NT2/D1 (cell line): Measurements from ENCODE around the gene GPI.

Experiments
- DNase-seq: peaks from one replicate; pipeline ENCODE4 v3.0.0-alpha.2; 2011; ENCODE audit warnings: low read depth, low spot score
- H3K27me3 ChIP-seq: 2 replicates; pipeline ENCODE4 v1.6.0; 2011; ENCODE audit warnings: mild to moderate bottlenecking; ENCODE audit not compliant: insufficient read length, insufficient read depth
- H3K36me3 ChIP-seq: 2 replicates; pipeline ENCODE4 v1.6.1; 2011; ENCODE audit warnings: mild to moderate bottlenecking, low read length, mixed read lengths; ENCODE audit not compliant: insufficient read depth, insufficient read length
- H3K4me1 ChIP-seq: 2 replicates; pipeline ENCODE4 v1.5.1; 2011; ENCODE audit not compliant: insufficient read depth, insufficient read length
- H3K4me3 ChIP-seq: 2 replicates; pipeline ENCODE4 v1.5.1; 2011; ENCODE audit warnings: low read depth; ENCODE audit not compliant: insufficient read length
- H3K9ac ChIP-seq: 2 replicates; pipeline ENCODE4 v1.6.0; 2011; ENCODE audit warnings: low read depth; ENCODE audit not compliant: insufficient read length
- H3K9me3 ChIP-seq: 2 replicates; pipeline ENCODE4 v1.5.1; 2011; ENCODE audit warnings: mild to moderate bottlenecking, low read length; ENCODE audit not compliant: insufficient read depth
- SUZ12 ChIP-seq: IDR thresholded peaks from 2 replicates; pipeline ENCODE4 v1.6.1; 2011; ENCODE audit not compliant: insufficient read length, insufficient read depth; ENCODE audit errors: extremely low read depth
- YY1 ChIP-seq: IDR thresholded peaks from 2 replicates; pipeline ENCODE4 v1.6.1; 2011; ENCODE audit not compliant: insufficient read length, insufficient read depth
- ZNF274 ChIP-seq: IDR thresholded peaks from 2 replicates; pipeline ENCODE4 v1.6.1; 2011; ENCODE audit warnings: mild to moderate bottlenecking, low read depth, low read length

The GPI gene

DNA sequence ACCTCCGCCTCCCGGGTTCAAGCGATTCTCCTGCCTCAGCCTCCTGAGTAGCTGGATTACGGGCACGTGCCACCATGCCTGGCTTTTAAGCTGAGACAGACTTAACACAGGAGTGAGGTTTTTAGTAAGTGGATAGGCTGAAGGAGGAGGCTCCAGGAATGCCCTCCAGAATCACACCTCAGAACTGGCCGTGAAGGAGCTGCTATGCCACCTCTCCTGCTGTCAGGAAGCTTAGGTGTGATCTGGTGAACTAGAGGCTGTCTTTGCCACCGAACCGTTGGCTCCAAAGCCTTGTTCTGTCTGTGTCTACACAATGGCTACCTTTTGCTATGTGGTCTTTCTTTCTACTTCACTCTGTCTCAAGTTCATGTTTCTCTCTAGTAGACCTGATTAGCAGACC is 43.4 kb downstream of the GPI start:
- H3K36me3 ChIP-seq = peaks cover 25% of the 10 kb centered on the region
- TF ChIP-seq ZNF274 (no peak), YY1 (no peak), SUZ12 (no peak)
- H3K27me3 ChIP-seq = no peaks in the 10 kb centered on the region
- no peak overlapping the region for H3K4me3 ChIP-seq
- no peaks in the 10 kb centered on the region for H3K4me1 ChIP-seq
- H3K9ac ChIP-seq = no peak overlapping the region
- no peaks in the 10 kb centered on the region for H3K9me3 ChIP-seq
- DNase-seq = no peak

DNA sequence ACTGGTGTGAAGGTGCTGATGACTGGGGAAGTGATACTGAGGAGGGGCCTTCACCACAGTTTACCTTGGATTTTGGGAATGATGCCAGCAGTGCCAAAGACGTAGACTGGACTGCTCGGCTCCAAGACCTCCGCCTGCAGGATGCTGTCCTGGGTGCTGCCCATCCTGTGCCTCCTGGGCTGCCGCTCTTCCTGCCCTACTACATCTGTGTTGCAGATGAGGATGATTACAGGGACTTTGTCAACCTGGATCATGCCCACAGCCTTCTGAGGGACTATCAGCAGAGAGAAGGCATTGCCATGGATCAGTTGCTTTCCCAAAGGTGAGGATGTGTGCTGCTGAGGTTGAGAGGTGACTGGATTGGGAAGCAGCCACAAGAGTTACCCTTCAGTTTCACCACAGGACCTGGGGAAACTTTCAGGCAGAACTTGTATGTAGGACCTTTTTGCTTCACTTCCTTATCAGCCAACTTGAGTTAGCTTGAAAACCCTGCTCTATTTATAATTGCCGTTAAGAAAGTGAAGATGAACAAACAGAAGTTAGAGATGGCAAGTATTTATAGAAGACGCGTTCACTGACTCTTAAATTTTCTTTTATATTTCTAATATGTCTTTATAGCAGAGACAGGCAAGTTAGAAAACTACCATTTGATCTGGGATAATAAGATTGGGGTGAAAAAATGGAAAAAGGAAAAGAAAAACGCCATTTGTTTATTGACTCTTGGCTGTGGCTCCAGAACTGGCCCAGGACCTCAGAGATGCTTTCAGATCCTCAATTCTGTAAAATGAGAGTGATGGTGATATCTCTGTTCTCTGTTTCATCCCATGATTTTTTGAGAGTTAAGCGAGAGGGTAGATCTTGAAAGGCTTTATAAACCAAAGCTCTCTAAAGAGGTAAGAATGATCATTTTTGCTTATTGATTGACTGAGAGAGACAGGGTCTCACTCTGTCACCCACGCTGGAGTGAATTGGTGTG is 44.5 kb downstream of the GPI start:
- no peaks in the 10 kb centered on the region for H3K4me1 ChIP-seq
- H3K4me3 ChIP-seq = no peak overlapping the region
- no peaks in the 10 kb centered on the region for H3K27me3 ChIP-seq
- no peaks in the 10 kb centered on the region for H3K9me3 ChIP-seq
- peaks cover 33% of the 10 kb centered on the region for H3K36me3 ChIP-seq
- no peak overlapping the region for H3K9ac ChIP-seq
- no peak for DNase-seq
- TF ChIP-seq YY1 = no peak
- no peak for TF ChIP-seq SUZ12
- no peak for TF ChIP-seq ZNF274

DNA sequence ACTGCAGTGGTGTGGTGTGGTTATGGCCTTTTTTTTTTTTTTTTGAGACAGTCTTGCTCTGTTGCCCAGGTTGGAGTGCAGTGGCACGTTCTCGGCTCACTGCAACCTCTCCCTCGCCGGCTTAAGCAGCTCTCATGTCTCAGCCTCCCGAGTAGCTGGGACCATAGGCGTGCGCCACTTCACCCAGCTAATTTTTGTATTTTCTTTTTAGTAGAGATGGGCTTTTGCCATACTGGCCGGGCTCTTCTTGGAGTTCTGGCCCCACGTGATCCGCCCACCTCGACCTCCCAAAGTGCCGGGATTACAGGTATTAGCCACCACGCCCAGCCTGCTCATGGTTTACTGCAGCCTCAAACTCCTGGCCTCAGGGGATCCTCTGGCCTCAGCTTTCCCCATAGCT is 46.2 kb downstream of the GPI start:
- Histone ChIP-seq H3K9me3 (no peaks in the 10 kb centered on the region), H3K4me1 (no peaks in the 10 kb centered on the region), H3K36me3 (peaks cover 46% of the 10 kb centered on the region), H3K9ac (no peak overlapping the region), H3K4me3 (no peak overlapping the region), H3K27me3 (no peaks in the 10 kb centered on the region)
- TF ChIP-seq YY1 (no peak), ZNF274 (no peak), SUZ12 (no peak)
- DNase-seq = no peak

DNA sequence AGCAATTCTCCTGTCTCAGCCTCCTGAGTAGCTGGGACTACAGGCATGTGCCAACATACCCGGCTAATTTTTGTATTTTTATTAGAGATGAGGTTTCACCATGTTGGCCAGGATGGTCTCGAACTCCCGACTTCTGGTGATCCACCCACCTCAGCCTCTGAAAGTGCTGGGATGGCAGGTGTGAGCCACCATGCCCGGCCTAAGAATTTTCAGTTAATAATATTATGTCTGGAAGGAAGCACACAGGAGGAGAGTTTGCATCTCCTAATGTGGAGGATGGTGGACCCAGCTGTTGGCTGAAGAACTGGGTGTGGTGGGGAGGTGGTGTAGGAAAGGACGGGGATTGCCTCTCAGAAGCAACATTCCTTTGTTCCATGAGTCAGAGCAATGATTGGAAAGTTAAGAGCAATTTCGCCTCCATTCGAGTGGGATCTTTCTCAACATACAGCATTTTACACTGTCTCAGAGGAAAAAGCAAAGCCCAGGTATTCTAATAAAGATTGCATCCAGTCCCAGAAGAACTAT is 51.1 kb downstream of the GPI start:
- Histone ChIP-seq H3K9ac (no peak overlapping the region), H3K4me3 (no peak overlapping the region), H3K4me1 (no peaks in the 10 kb centered on the region), H3K36me3 (peaks cover 39% of the 10 kb centered on the region), H3K27me3 (no peaks in the 10 kb centered on the region), H3K9me3 (no peaks in the 10 kb centered on the region)
- DNase-seq = no peak
- TF ChIP-seq YY1 = no peak
- TF ChIP-seq ZNF274 = no peak
- TF ChIP-seq SUZ12 = no peak

DNA sequence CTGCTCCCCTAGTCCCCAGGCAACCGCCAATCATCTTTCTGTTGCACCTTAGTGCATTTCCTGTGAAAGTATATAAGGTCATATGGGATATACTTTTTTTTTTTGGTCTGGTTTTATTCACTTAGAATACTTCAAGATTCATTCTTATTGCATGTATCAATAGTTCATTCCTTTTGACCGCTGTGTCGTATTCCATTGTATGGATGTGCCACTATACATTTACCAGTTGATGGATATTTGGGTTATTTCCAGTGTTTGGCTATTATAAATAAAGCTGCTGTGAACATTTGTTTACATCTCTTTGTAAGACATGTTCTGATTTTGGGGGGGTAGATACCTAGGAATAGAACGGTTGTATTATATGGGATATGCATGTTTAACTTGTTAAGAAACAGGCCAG is 53.3 kb downstream of the GPI start:
- H3K9ac ChIP-seq = no peak overlapping the region
- DNase-seq = no peak
- no peaks in the 10 kb centered on the region for H3K27me3 ChIP-seq
- no peak for TF ChIP-seq ZNF274
- TF ChIP-seq SUZ12 = no peak
- no peak for TF ChIP-seq YY1
- H3K4me3 ChIP-seq = no peak overlapping the region
- no peaks in the 10 kb centered on the region for H3K4me1 ChIP-seq
- peaks cover 41% of the 10 kb centered on the region for H3K36me3 ChIP-seq
- H3K9me3 ChIP-seq = no peaks in the 10 kb centered on the region

DNA sequence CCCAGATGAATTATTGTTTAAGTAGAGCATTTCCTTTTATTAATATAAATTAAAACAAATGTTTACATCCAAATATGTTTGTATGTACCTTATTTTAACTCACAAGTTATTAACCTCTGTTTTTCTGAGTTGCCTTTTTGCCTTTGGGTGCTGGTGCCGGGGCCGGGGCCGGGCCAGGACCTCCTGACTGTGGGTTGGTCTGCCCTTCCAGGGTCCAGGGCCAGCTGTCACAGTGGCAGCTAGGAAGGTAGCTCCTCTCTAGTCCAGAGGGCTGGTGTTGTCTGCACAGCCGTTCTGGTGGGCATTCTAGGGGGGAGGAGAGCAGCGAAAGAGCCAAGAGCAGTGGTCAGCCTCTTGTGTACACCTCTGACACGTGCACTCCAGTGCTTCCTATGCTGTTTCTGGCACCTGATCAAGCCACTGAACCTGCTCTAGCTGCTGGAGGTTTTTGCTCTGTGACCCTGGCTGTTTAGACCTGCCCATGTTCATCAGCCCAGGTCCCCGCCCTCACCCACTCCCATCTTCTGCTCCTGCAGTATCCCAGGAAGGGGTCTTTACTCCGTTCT is 61.2 kb downstream of the GPI start:
- Histone ChIP-seq H3K4me1 (no peaks in the 10 kb centered on the region), H3K27me3 (no peaks in the 10 kb centered on the region), H3K9me3 (no peaks in the 10 kb centered on the region), H3K36me3 (peaks cover 34% of the 10 kb centered on the region), H3K4me3 (no peak overlapping the region), H3K9ac (no peak overlapping the region)
- TF ChIP-seq ZNF274 (no peak), YY1 (no peak), SUZ12 (no peak)
- DNase-seq = no peak

DNA sequence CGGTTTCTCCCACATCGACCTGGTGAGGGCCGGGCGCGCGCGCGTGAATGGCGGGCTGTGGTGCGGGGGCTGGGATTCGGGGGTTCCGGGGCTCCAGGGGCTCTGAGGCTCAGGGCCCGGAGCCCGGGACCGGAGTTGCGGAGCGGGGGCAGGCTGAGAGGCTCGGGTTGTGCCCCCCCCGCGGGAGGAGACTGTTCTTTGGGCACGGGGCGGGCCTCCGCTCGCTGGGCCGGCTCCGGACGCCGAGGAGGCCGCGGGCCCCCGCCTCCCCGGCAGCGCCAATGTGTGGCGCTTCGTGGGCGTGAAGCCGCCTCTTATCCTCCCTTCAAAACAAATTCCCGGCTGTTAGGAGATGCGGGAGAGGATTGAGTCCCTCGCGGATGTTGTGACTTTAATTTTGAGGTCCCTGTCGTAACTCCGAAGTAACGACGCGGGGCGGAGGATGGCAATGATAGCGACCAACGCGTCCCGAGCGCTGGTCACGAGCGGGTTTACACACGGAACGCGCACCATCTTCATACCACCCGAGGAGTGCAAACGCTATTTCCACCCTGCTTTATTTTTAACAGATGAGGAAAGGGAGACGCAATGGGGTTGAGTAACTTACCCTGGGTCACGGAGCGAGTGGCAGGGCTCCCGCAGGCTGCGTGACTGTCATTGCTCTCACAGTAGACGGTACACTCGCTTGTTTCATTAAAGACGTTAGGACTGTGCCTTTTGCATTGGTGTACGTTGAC is 63.7 kb downstream of the GPI start:
- peak overlapping the region; percentile 92 for H3K9ac ChIP-seq
- no peaks in the 10 kb centered on the region for H3K27me3 ChIP-seq
- H3K4me1 ChIP-seq = no peaks in the 10 kb centered on the region
- DNase-seq = no peak
- TF ChIP-seq SUZ12 (no peak), YY1 (no peak), ZNF274 (no peak)
- peaks cover 42% of the 10 kb centered on the region for H3K36me3 ChIP-seq
- H3K4me3 ChIP-seq = peak overlapping the region; percentile 95
- no peaks in the 10 kb centered on the region for H3K9me3 ChIP-seq
